ENCODE measurements around the gene CD2. TPM values are rescaled to one million over a fixed set of nuclear protein-coding genes. Genes with fewer than 3 reads are reported as not detected.

CD2 gene
- total RNA-seq, 1 experiment from 2014 or later, result not detected

DNA sequence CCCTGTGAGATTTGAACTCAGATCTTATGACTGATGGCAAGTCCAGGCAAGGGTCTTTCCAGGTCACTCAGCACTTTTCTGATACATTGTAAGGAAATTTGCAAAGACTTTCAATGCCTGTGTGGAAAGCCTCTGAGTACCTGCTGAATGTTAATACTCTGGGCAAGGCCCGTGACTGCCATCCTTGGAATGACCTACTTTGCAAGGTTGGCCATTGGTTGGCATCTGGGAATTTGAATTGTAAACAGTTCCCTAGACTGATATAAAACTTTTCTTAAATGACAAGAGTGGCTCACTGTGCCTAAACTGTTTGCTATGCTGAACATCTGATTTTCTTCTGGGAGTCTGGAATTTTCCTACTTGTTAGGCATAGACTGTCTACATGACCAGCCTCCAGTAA lies 57.1 kb downstream of the CD2 start:
- H3K9me3 ChIP-seq (ENCODE audit: low read depth, low read length, poor library complexity, severe bottlenecking), result no peaks in the 10 kb centered on the region
- DNase-seq (ENCODE audit: low spot score), result no peak
- H3K27me3 ChIP-seq (replicated peaks; ENCODE audit: insufficient read depth, low read depth, low read length, poor library complexity), result no peaks in the 10 kb centered on the region
- no peak overlapping the region for H3K4me3 ChIP-seq (ENCODE audit: low read depth, low read length, poor library complexity, severe bottlenecking)
- POLR2A ChIA-PET (ENCODE audit: low non-redundant PET), result no interaction called here
- CTCF ChIA-PET, result no interaction called here
- no peak for TF ChIP-seq EZH2 (IDR thresholded peaks at IDR 0.05; ENCODE audit: borderline replicate concordance, low read depth, low read length, poor library complexity, severe bottlenecking)
- TF ChIP-seq, protein P1, sequence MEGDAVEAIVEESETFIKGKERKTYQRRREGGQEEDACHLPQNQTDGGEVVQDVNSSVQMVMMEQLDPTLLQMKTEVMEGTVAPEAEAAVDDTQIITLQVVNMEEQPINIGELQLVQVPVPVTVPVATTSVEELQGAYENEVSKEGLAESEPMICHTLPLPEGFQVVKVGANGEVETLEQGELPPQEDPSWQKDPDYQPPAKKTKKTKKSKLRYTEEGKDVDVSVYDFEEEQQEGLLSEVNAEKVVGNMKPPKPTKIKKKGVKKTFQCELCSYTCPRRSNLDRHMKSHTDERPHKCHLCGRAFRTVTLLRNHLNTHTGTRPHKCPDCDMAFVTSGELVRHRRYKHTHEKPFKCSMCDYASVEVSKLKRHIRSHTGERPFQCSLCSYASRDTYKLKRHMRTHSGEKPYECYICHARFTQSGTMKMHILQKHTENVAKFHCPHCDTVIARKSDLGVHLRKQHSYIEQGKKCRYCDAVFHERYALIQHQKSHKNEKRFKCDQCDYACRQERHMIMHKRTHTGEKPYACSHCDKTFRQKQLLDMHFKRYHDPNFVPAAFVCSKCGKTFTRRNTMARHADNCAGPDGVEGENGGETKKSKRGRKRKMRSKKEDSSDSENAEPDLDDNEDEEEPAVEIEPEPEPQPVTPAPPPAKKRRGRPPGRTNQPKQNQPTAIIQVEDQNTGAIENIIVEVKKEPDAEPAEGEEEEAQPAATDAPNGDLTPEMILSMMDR (conservative IDR thresholded peaks at IDR 0.05; ENCODE audit: low read depth, low read length), result no peak
- intact Hi-C loops (cut with micrococcal nuclease; ENCODE audit: unreplicated experiment), result no loop called here
- H3K36me3 ChIP-seq (ENCODE audit: insufficient read depth, low read length, poor library complexity, severe bottlenecking), result no peaks in the 10 kb centered on the region
- H3K4me1 ChIP-seq (ENCODE audit: insufficient read depth, low read length, poor library complexity, severe bottlenecking), result no peaks in the 10 kb centered on the region
- BruUV-seq (replicated peaks), result no TSS peak
- H3K27ac ChIP-seq (ENCODE audit: low read depth, low read length, poor library complexity, severe bottlenecking), result no peak overlapping the region

DNA sequence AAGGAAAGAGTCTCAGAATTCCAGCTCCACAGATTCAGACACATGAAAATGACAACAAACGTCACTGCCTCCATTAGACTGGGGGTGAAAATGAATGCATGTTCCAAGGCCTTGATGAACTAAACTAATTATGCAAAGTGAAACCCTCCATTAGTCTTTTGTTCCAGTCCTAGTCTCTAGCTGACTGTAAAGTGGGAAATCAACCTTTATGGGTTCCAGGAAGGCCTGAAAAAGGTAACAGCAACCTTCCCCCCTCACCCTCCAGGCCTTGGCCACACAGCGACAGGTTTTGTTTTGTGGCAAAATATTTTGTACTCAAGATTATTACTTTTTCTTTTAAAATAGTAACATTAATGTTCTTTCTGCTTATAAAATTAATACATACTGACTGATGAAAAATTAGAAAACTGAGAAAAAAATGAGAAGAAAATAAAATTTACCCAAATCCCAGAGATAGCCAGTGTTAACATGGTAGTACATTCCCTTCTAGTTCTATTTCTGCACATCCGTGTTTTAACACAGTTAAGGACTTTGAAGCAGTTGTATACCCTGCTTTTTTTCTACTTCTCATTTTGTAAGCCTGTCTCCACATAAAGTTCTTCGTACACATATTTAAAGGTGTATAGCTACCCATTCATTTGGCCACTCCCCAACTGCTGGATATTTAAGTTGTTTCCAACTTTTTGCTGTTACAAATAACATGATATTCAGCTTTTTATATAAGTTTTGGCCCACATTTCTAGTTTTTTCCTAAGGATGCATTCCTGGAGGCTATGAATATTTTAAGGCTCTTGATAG lies 60.9 kb downstream of the CD2 start:
- DNase-seq (ENCODE audit: low spot score), result no peak
- intact Hi-C loops (cut with micrococcal nuclease; ENCODE audit: unreplicated experiment), result loop anchor here (5.0 kb wide), 1 partner anchor 243 kb away; the partner anchor contains the start of gene CD58
- CTCF ChIA-PET, result no interaction called here
- Histone ChIP-seq H3K4me3 (ENCODE audit: low read depth, low read length, poor library complexity, severe bottlenecking) (no peak overlapping the region), H3K9me3 (ENCODE audit: low read depth, low read length, poor library complexity, severe bottlenecking) (no peaks in the 10 kb centered on the region), H3K36me3 (ENCODE audit: insufficient read depth, low read length, poor library complexity, severe bottlenecking) (no peaks in the 10 kb centered on the region), H3K27ac (ENCODE audit: low read depth, low read length, poor library complexity, severe bottlenecking) (no peak overlapping the region), H3K4me1 (ENCODE audit: insufficient read depth, low read length, poor library complexity, severe bottlenecking) (no peaks in the 10 kb centered on the region), H3K27me3 (replicated peaks; ENCODE audit: insufficient read depth, low read depth, low read length, poor library complexity) (no peaks in the 10 kb centered on the region)
- POLR2A ChIA-PET (ENCODE audit: low non-redundant PET), result no interaction called here
- no peak for TF ChIP-seq EZH2 (IDR thresholded peaks at IDR 0.05; ENCODE audit: borderline replicate concordance, low read depth, low read length, poor library complexity, severe bottlenecking)
- TF ChIP-seq, protein P1 (conservative IDR thresholded peaks at IDR 0.05; ENCODE audit: low read depth, low read length), result no peak
- no TSS peak for BruUV-seq (replicated peaks)

DNA sequence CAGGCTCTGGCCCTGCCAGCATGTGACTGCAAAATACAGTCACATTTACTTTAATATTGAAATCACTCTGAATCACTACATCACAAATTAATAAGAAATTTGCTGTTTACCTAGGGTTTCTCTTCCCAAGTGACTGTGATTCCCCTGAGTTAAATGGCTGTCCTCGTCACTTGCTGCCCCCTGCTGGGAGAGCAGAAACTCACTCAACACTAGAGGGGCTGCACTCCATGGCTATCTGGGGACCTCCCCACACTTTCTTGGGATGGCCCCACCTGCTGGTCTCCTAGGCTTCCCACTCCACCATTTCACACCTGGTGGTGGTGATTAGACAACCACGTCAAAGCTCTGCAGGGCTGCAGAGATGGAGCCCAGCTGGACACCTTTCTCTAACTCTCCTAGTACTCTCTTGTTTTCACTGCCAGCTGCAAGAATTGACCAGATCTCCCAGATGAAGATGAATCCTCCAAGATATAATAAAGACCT lies 63.4 kb downstream of the CD2 start:
- no peaks in the 10 kb centered on the region for H3K9me3 ChIP-seq (ENCODE audit: low read depth, low read length, poor library complexity, severe bottlenecking)
- no peak for TF ChIP-seq EZH2 (IDR thresholded peaks at IDR 0.05; ENCODE audit: borderline replicate concordance, low read depth, low read length, poor library complexity, severe bottlenecking)
- TF ChIP-seq, protein P1 (conservative IDR thresholded peaks at IDR 0.05; ENCODE audit: low read depth, low read length), result peak; percentile 74
- H3K36me3 ChIP-seq (ENCODE audit: insufficient read depth, low read length, poor library complexity, severe bottlenecking), result no peaks in the 10 kb centered on the region
- POLR2A ChIA-PET (ENCODE audit: low non-redundant PET), result no interaction called here
- no peaks in the 10 kb centered on the region for H3K4me1 ChIP-seq (ENCODE audit: insufficient read depth, low read length, poor library complexity, severe bottlenecking)
- H3K4me3 ChIP-seq (ENCODE audit: low read depth, low read length, poor library complexity, severe bottlenecking), result no peak overlapping the region
- no peak overlapping the region for H3K27ac ChIP-seq (ENCODE audit: low read depth, low read length, poor library complexity, severe bottlenecking)
- no peaks in the 10 kb centered on the region for H3K27me3 ChIP-seq (replicated peaks; ENCODE audit: insufficient read depth, low read depth, low read length, poor library complexity)
- CTCF ChIA-PET, result interaction anchor here (0.9 kb wide), 1 partner anchor 191 kb away, joined by 4 read pairs; no protein-coding TSS in a partner anchor
- intact Hi-C loops (cut with micrococcal nuclease; ENCODE audit: unreplicated experiment), result loop anchor here (5.0 kb wide), 1 partner anchor 245 kb away; the partner anchor contains the start of gene CD58
- no TSS peak for BruUV-seq (replicated peaks)
- DNase-seq (ENCODE audit: low spot score), result peak; percentile 60

Other genes starting within 250 kb of the CD2 start
- 8.2 and 9.1 TPM in 2 replicates for gene CD58, start 183.4 kb upstream of the CD2 start, total RNA-seq (2021)
- 4.0 and 6.9 TPM in 2 replicates for gene IGSF3, start 86.7 kb upstream of the CD2 start, total RNA-seq (2021)
- gene PTGFRN, start 155.5 kb downstream of the CD2 start, total RNA-seq (2021), result 29.5 and 34.3 TPM in 2 replicates
- gene CD101, start 247.3 kb downstream of the CD2 start, total RNA-seq (2021), result 1.7 TPM in 2 replicates

Data from A673 (cell line).